T1000 (cell line): ENCODE data around the gene PLPP2.
"Not testable (repeated sequence)": the region's sequence is repeated elsewhere in the genome, so short reads cannot be mapped to it uniquely, and the experiment has no call there.

ENCODE experiments used
- DNase-seq: peaks from one replicate; lab custom pipeline; 2025; ENCODE audit warnings: mixed read lengths; lab: John Stamatoyannopoulos, UW

Gene PLPP2

DNA sequence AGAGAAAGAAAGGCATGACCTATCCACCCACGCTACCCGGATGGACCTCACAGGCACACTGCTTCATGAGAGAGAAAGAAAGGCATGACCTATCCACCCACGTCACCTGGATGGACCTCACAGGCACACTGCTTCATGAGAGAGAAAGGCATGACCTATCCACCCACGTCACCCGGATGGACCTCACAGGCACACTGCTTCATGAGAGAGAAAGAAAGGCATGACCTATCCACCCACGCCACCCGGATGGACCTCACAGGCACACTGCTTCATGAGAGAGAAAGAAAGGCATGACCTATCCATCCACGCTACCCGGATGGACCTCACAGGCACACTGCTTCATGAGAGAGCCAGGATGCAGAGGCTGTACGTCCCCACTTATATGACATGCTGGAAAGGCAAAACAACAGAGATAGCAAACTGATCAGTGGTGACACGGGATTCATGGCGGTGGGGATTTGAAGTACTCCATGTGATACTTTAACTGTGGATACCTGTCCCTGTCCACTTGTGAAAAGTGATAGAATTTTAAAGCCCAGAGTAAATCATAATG lies 20.4 kb downstream of the PLPP2 start:
- DNase-seq: not testable (repeated sequence)

DNA sequence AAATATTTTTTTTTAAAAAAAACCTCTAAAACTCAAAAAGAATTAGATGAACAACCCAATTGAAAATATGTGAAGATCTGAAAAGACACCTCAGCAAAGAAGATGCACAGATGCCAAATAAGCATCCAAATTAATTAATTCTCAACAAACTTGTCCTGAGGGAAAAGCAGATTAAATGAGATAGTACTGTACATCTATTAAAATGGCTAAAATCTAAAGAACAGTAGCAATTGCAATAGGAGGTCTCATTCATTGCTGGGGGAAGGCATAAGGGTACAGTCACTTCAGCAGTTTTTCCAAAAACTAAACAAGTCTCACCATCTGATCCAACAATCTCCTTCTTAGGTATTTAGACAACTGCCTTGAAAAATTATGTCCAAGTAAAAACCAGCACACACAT lies 22.0 kb downstream of the PLPP2 start:
- DNase-seq: no peak

DNA sequence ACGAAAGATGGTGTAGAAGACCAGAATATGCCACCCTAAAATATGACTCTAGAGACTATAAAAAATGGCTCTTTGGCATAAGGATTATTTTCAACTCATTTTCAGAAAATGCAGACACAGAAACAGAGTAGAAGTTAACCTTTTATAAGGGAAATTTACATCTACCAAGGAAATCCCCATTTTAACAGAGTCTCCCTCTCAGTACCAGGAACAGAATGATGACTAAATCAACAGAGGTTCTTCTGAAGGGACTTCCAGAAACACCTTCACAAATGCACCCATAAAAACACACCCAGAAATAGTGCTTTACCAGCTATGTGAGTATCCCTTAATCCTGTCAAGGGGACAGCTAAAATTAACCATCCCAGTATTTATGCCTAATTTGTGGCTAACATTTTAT lies 29.1 kb downstream of the PLPP2 start:
- no peak for DNase-seq

DNA sequence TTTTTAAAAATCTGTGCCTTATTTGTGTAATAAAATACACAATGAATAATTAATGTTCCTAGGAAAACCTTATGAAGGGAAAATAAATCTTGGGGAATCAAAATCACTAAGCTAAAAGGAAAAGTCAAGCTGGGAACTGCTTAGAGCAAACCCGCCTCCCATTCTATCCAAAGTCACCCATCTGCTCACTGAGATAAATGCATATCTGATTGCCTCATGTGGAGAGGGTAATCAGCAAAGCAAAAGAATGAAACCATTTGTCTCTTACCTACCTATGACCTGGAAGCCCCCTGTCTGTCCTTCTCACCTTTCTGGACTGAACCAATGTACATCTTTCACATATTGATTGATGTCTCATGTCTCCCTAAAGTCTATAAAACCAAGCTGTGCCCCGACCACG lies 34.4 kb downstream of the PLPP2 start:
- not testable (repeated sequence) for DNase-seq

DNA sequence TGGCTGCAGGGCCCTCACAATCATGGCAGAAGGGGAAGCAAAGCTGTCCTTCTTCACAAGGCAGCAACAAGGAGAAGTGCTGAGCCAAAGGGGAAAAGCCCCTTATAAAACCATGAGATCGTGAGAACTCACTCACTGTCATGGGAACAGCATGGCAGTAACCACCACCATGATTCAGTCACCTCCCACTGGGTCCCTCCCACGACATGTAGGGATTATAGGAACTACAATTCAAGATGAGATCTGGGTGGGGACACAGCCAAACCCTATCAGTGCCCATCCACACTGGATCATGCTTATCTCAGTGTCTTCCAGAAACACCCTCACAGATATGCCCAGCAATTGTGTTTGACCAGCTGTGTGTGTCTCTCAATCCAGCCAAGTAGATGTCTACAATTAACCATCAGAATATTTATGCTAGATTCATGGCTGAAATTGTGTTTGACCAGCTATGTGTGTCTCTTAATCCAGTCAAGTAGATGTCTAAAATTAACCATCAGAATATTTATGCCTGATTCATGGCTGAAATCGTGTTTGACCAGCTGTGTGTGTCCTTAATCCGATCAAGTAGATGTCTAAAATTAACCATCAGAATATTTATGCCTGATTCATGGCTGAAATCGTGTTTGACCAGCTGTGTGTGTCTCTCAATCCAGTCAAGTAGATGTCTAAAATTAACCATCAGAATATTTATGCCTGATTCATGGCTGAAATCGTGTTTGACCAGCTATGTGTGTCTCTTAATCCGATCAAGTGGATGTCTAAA lies 38.6 kb downstream of the PLPP2 start:
- DNase-seq: not testable (repeated sequence)

DNA sequence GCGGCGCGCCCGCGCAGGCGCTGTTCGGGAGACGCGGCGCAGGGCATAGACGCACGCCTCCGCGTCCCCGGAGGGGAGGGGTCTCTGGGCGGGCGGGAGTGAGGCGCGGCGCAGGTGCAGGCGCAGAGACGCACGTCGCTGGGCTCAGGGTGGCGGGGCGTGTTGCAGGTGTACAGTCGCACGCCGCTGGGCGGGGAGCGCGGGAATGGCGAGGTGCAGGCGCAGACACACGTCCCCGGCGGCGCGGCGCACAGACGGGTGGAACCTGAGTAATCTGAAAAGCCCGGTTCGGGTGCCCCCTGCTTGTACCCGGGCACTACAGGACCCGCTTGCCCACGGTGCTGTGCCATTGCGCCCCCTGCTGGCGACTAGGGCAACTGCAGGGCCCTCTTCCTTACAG lies 44.7 kb downstream of the PLPP2 start:
- DNase-seq: no peak

DNA sequence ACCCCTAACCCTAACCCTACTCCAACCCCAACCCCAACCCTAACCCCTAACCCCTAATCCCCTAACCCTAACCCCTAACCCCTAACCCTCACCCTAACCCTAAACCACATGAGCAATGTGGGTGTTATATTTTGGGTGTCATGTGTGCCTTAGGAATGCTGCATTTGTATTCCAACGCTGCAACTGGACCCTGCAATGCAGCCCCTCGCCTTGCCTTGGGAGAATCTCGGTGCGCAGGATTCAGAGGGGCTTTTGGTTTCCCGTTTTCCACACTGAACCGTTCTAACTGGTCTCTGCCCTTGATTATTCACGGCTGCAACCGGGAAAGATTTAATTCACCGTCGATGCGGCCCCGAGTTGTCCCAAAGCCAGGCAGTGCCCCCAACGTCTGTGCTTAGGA lies 45.3 kb downstream of the PLPP2 start:
- not testable (repeated sequence) for DNase-seq

DNA sequence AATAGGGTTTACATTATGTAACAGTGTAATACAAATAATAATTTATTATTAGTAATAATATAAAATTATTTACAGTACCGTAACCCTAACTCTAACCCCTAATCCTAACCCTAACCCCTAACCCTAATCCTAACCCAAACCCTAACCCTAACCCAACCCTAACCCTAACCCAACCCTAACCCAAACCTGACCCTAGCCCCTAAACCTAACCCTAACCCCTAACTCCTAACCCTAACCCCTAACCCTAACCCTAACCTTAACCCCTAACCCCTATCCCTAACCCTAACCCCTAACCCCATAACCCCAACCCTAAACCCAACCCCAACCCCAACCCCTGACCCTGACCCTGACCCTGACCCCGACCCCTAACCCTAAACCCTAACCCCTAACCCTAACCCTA lies 45.7 kb downstream of the PLPP2 start:
- DNase-seq: no peak
